IPS-18a (cell line): ENCODE data around the gene IAH1.

ENCODE experiments used
- H3K27ac ChIP-seq: one replicate; pipeline ENCODE4 v1.5.1; 2013; ENCODE audit warnings: low read length
- H3K27me3 ChIP-seq: one replicate; pipeline ENCODE4 v1.6.1; 2013; ENCODE audit warnings: mild to moderate bottlenecking, low read length; ENCODE audit not compliant: control insufficient read depth, insufficient read depth
- H3K36me3 ChIP-seq: one replicate; pipeline ENCODE4 v1.6.1; 2013; ENCODE audit warnings: low read depth, low read length; ENCODE audit not compliant: control insufficient read depth
- H3K4me1 ChIP-seq: one replicate; pipeline ENCODE4 v1.6.1; 2013; ENCODE audit warnings: low read depth, low read length; ENCODE audit not compliant: control insufficient read depth
- H3K4me3 ChIP-seq: one replicate; pipeline ENCODE4 v1.5.1; 2013; ENCODE audit warnings: low read length
- H3K9ac ChIP-seq: one replicate; pipeline ENCODE4 v1.6.1; 2013; ENCODE audit warnings: mild to moderate bottlenecking, low read length, moderate library complexity
- H3K9me3 ChIP-seq: one replicate; pipeline ENCODE4 v1.6.1; 2013; ENCODE audit warnings: low read depth, low read length; ENCODE audit not compliant: control insufficient read depth

The IAH1 gene

DNA sequence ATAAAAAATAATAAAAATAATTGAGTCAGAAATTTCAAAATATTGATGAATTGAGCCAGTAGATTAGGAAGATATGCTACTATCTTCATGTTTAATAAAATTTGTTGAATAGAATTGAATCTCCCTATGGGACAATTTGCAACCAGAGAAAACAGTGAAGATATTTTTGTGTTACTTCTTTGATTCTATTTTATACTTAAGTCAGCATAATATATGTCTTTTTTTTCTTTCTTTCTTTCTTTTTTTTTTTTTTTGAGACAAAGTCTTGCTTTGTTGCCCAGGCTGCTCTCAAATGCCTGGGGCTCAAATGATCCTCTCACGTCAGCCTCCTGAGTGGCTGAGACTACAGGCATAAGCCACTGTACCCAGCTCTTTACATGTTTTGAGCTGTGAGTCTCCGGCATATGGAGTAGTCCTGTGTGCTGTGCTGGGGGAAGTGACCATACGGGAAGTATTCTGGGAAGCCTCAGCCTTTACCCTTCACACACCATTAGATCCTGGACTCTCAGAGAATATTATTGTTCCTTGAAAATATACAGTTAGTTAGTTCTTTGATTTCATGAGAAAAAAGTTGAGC is 13.8 kb upstream of the IAH1 start:
- Histone ChIP-seq H3K9me3 (no peaks in the 10 kb centered on the region), H3K4me1 (no peaks in the 10 kb centered on the region), H3K27ac (no peak overlapping the region), H3K27me3 (no peaks in the 10 kb centered on the region), H3K9ac (no peak overlapping the region), H3K36me3 (peaks cover 58% of the 10 kb centered on the region), H3K4me3 (no peak overlapping the region)

DNA sequence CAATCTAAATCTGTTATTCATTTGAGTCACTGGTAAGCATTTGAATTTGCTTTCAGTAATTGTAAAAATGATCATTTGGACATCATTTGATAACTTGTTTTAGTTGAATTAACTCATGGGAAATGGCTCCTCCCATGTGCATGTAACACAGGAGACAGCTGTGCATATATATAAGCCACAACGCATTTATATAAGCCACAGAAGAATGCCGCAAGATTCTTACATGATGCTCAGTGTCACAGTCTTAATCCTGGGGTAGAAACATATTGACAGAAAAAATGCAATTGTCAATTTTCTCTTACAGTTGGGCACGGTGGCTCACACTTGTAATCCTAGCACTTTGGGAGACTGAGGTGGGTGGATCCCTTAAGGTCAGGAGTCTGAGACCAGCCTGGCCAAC is 13.3 kb upstream of the IAH1 start:
- Histone ChIP-seq H3K27me3 (no peaks in the 10 kb centered on the region), H3K4me3 (no peak overlapping the region), H3K9me3 (no peaks in the 10 kb centered on the region), H3K9ac (no peak overlapping the region), H3K36me3 (peaks cover 60% of the 10 kb centered on the region), H3K27ac (no peak overlapping the region), H3K4me1 (no peaks in the 10 kb centered on the region)

DNA sequence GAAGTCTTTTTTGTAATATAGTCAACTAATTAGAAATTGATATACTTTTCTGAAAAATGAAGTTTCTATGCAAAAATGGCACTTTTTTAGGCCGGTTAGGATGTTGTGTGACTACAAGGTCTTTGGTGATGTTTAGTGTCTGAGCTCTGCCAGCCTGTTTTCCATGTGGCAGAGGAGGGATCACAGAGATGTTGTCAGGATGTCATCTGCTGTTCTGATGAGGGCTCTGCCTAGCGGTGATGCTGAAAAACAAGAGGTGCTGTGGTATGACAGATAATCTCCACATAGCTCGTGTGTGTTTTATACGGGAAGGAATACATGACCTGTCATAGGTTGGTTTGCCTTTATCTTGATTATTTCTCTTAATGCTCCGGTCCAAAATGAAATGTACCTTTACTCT is 12.0 kb upstream of the IAH1 start:
- Histone ChIP-seq H3K36me3 (peaks cover 48% of the 10 kb centered on the region), H3K27ac (no peak overlapping the region), H3K4me3 (no peak overlapping the region), H3K9me3 (no peaks in the 10 kb centered on the region), H3K27me3 (no peaks in the 10 kb centered on the region), H3K9ac (no peak overlapping the region), H3K4me1 (no peaks in the 10 kb centered on the region)

DNA sequence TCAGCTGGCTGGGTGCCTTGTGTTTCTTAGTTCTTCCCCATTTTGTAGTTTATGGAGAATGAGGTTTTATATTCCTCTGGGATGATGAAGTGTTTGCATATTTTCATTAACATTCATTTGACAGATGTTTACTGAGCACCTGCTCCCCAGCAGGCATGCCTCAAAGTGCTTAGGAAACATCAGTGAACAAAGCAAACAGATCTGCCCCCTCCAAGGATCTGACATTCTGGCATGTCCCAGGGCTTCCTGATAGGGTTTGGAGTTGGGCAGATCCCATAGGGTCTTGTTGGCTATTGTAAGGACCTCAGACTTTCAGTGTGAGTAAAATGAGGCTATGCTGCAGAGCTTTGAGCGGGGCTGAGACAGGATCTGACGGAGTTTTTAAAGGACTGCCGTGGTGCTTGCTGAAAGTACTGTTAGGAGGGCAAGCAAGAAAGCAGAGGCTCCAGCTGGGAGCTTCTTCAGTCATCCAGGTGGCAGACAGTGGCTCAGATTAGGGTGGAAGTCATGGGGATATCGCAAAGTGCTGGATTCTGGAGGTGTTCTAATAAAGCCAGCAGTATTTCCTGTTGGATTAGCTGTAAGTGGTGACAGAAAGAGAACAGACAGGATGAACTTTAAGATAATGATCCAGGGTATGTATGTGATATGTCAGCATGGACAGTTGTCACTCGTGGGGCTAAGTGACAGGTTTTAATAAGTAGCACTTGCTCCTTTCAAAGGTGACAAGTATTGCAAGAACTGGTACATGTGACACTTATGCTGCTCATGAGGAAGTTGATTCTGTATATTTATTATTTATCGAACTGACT is 11.3 kb upstream of the IAH1 start:
- H3K4me3 ChIP-seq = no peak overlapping the region
- H3K9ac ChIP-seq = no peak overlapping the region
- peaks cover 48% of the 10 kb centered on the region for H3K36me3 ChIP-seq
- H3K27ac ChIP-seq = no peak overlapping the region
- no peaks in the 10 kb centered on the region for H3K27me3 ChIP-seq
- no peaks in the 10 kb centered on the region for H3K4me1 ChIP-seq
- H3K9me3 ChIP-seq = no peaks in the 10 kb centered on the region

DNA sequence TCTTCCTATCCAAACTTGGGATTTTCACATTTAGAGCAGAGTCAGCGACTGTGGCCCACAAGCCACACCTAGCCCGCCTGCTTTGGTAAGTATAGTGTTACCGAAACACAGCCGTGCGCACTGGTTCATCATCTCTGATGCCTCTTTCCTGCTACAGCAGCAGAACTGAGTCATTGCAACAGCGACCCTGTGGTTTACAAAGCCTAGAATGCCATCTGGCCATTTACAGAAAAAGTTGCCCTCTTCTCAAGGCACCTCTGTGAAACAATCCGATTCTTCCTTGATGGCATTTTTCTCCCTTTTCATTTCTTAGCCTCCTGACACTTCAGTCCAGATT is 10.7 kb upstream of the IAH1 start:
- Histone ChIP-seq H3K4me1 (no peaks in the 10 kb centered on the region), H3K27ac (no peak overlapping the region), H3K36me3 (peaks cover 48% of the 10 kb centered on the region), H3K9ac (no peak overlapping the region), H3K27me3 (no peaks in the 10 kb centered on the region), H3K4me3 (no peak overlapping the region), H3K9me3 (no peaks in the 10 kb centered on the region)

DNA sequence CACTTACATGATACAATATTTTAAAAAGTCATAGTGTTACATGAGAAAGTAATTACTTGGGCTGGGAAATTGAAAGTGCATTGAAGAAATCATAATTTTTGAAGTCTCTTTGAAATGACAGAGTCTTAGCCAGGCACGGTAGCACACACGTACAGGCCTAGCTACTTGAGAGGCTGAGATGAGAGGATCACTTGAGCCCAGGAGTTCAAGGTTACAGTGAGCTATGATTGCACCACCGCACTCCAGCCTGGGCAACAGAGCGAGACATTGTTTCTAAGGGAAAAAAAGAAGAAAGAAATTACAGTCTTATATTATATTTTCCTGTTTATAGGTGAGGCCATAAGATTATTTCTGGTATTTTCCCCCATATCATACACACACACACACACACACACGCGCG is 9.2 kb upstream of the IAH1 start:
- Histone ChIP-seq H3K9me3 (no peaks in the 10 kb centered on the region), H3K4me1 (no peaks in the 10 kb centered on the region), H3K27ac (no peak overlapping the region), H3K4me3 (no peak overlapping the region), H3K9ac (no peak overlapping the region), H3K36me3 (peaks cover 50% of the 10 kb centered on the region), H3K27me3 (no peaks in the 10 kb centered on the region)

DNA sequence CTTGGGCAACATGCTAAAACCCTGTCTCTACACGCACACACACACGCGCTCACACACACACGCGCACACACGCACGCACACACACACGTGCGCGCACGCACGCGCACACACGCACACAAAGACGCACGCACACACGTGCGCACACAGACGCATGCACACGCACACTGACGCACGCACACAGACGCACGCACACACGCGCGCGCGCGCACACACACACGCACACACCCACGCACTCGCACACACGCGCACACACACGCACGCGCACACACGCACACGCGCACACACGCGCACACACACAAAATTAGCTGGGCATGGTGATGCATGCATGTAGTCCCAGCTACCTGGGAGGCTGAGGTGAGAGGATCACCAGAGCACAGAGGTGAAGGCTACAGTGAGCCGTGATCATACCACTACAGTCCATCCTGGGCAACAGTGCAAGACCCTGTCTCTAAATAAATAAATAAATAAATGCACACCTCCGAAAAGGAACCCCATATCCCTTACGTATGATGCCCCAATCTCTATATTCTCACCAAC is 8.1 kb upstream of the IAH1 start:
- H3K27me3 ChIP-seq = no peaks in the 10 kb centered on the region
- no peak overlapping the region for H3K4me3 ChIP-seq
- peaks cover 49% of the 10 kb centered on the region for H3K36me3 ChIP-seq
- H3K27ac ChIP-seq = no peak overlapping the region
- no peaks in the 10 kb centered on the region for H3K4me1 ChIP-seq
- no peak overlapping the region for H3K9ac ChIP-seq
- no peaks in the 10 kb centered on the region for H3K9me3 ChIP-seq

DNA sequence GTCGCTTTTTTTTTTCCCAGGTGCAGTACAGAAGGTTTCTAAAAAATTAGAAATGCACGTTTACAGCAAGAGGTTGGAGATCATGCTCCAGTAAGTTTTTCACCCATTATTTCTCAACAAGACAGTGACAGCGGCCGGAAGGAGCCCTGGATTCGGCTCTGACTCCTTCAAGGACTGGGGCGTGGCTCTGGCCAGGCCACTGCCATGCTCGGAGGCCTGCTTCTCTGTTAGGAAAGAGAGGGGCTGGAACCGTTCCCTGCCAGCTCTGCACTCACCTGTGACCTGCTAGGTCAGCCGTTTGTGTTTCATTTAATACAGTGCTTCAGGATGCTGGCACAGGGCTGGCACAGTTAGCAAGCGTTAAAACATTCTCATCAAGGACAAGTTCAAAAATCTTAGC is 6.7 kb upstream of the IAH1 start:
- Histone ChIP-seq H3K9ac (no peak overlapping the region), H3K4me3 (no peak overlapping the region), H3K9me3 (no peaks in the 10 kb centered on the region), H3K27me3 (no peaks in the 10 kb centered on the region), H3K36me3 (peaks cover 52% of the 10 kb centered on the region), H3K4me1 (no peaks in the 10 kb centered on the region), H3K27ac (no peak overlapping the region)

DNA sequence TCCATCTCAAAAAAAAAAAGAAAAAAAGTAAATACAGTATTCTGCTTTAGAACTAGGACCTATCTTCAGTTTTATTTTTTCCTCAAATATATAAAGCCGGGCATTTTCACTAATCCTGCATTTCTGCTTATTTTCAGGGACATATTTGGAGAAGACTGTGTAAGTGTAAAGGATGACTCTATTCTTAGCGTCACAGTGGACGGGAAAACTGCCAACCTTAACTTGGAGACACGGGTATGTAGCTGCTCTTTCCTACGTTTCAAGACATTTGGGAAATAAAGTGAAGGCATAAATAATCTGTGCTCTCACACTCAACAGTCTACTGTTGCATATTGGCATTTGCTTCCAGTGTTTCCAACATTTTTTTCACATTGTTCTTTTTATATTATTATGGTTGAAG is 3.1 kb upstream of the IAH1 start:
- no peak overlapping the region for H3K9ac ChIP-seq
- no peak overlapping the region for H3K27ac ChIP-seq
- H3K4me3 ChIP-seq = no peak overlapping the region
- H3K4me1 ChIP-seq = no peaks in the 10 kb centered on the region
- no peaks in the 10 kb centered on the region for H3K9me3 ChIP-seq
- no peaks in the 10 kb centered on the region for H3K27me3 ChIP-seq
- H3K36me3 ChIP-seq = peaks cover 40% of the 10 kb centered on the region

DNA sequence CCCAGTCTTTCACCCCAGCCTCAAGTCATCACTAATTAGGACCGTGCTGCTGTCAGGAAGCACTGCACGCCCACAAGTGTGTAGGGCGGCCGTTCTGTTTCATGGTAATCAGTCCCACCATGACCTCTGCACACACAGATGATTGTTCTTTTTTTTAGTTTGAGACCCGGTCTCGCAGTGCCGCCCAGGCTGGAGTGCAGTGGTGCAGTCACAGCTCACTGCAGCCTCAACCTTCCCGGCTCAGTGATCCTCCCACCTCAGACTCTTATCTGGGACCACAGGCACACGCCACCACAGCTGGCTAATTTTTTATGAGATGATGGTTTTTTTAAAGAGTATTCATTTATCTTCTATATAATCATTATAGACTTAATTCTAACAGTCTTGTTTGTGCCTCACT is 1.8 kb upstream of the IAH1 start:
- H3K36me3 ChIP-seq = peaks cover 39% of the 10 kb centered on the region
- no peaks in the 10 kb centered on the region for H3K27me3 ChIP-seq
- H3K4me3 ChIP-seq = no peak overlapping the region
- H3K9ac ChIP-seq = no peak overlapping the region
- H3K9me3 ChIP-seq = no peaks in the 10 kb centered on the region
- no peak overlapping the region for H3K27ac ChIP-seq
- no peaks in the 10 kb centered on the region for H3K4me1 ChIP-seq

DNA sequence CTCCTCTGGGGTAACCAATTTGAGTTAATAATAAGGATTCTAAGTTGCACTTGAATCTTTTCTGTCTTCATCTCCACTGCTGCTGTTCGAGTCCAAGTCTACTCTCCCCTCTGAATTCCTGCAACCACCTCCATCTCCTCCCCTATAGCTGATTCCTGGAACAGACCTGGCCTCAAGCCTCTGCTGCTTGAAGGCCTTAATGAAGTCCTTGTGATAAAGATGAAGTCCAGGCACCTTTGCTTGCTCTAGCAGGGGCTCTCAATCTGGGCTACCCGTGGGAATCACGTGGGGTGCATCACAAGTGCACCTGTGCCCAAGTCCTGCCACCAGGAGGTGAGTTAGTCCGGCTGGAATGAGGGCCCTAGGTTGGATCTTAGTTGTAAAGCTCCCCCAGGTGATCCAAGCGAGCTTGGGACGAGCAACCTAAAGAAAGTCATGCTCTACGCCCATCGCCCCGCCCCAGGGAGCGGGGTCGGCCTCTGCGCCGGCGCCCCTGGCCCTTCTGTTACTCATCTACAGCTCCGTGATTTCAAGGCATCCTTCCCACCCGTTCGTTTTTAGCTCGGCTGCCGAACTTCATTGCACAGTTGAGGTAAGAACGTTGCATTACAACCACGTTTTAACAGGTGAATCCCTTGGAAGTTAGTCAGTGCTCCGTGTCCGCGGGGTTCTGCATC is 905 bp upstream of the IAH1 start:
- Histone ChIP-seq H3K4me3 (no peak overlapping the region), H3K9ac (no peak overlapping the region), H3K27ac (no peak overlapping the region), H3K9me3 (no peaks in the 10 kb centered on the region), H3K36me3 (peaks cover 35% of the 10 kb centered on the region), H3K4me1 (no peaks in the 10 kb centered on the region), H3K27me3 (no peaks in the 10 kb centered on the region)
